Adrenal gland (tissue), 12 donors: Measurements from ENCODE around the gene TSPAN15. TPM values are rescaled to one million over a fixed set of nuclear protein-coding genes. Genes with fewer than 3 reads are reported as not detected.
A peak's percentile ranks its signal among the peaks of the same experiment; 100 is the strongest.

Experiments
- DNase-seq, 7 donors: peaks; one replicate each; pipeline ENCODE4 v3.0.0-alpha.2; 2019 to 2020
- H3K27ac ChIP-seq, 5 donors: fragments of 200-600 bp; sonication (generic) in 4 of 5; 1 replicate in 3 of 5; 2 replicates in 2 of 5; pipeline versions ENCODE4 v1.5.1 to v1.8.0; 2016 to 2020; ENCODE audit warnings: mild to moderate bottlenecking in 1 of 5
- H3K27me3 ChIP-seq: fragments of 200-600 bp; 2 replicates; pipeline ENCODE4 v1.8.0; 2021
- H3K36me3 ChIP-seq, 2 donors: fragments of 200-600 bp; replicated peaks in 1 of 2; 1 replicate in 1 of 2; 2 replicates in 1 of 2; pipeline versions ENCODE4 v1.5.1 to v1.8.0; 2018 to 2022
- H3K4me1 ChIP-seq, 2 donors: fragments of 200-600 bp; replicated peaks in 1 of 2; 1 replicate in 1 of 2; 2 replicates in 1 of 2; pipeline versions ENCODE4 v1.5.1 to v1.8.0; 2018 to 2021
- H3K4me3 ChIP-seq, 4 donors: fragments of 200-600 bp; sonication (generic) in 3 of 4; one replicate each; pipeline ENCODE4 v1.5.1; 2016 to 2018
- H3K9me3 ChIP-seq, 3 donors: fragments of 200-600 bp; sonication (generic) in 1 of 3; replicated peaks in 1 of 3; 1 replicate in 2 of 3; 2 replicates in 1 of 3; pipeline versions ENCODE4 v1.5.1 to v1.8.0; 2016 to 2021
- POLR2A ChIP-seq, 2 donors: fragments of 450-650 bp; IDR thresholded peaks; one replicate each; pipeline ENCODE4 v1.6.1; 2017; ENCODE audit warnings: antibody characterized with exemption in 2 of 2, mild to moderate bottlenecking in 2 of 2, moderate library complexity in 1 of 2
- WGBS, 4 donors: extraction: QIAGEN DNeasy Blood & Tissue Kit in 2 of 4; methylation state at CpG; one replicate each; pipeline versions ENCODE4 v1.1.5 to v1.1.7; 2013 to 2017; 5-methylcytosine and 5-hydroxymethylcytosine counted together
- intact Hi-C, 2 donors: fragments of 100-400 bp; cut with DNase I; formaldehyde crosslinking; loops; one replicate each; pipeline versions ENCODE4 v1.14.1 to v1.15.0; 2022 to 2023
- polyA plus RNA-seq, 3 donors: library from polyadenylated mRNA; stranded (reverse); fragments of 200-250 nt in 2 of 3; fragments of 350-450 nt in 1 of 3; fragmentation: Illumina TruSeq in 1 of 3; extraction: RNeasy Lipid Tissue Mini Kit (QIAGEN cat#74804) in 1 of 3; gene quantifications; one replicate each; pipeline ENCODE4 v1.2.3, GENCODE V29; 2013 to 2014
- total RNA-seq, 9 donors: library from RNA; depleted of rRNA in 4 of 9; stranded (reverse); fragments of >200 nt in 4 of 9; fragments of 120-200 nt in 1 of 9; fragmentation: NEBNext Ultra II Directional in 1 of 9; extraction: Animal tissue kit (Norgen Biotek cat#: 25700) in 1 of 9; gene quantifications; one replicate each; pipeline versions ENCODE4 v1.1.0 to v1.2.4, GENCODE V29; 2013 to 2023
- TF ChIP-seq, protein P1 (sequence below), 6 experiments: fragments of 450-650 bp in 4 of 6; fragments of 200-600 bp in 2 of 6; sonication (generic) in 1 of 6; IDR thresholded peaks; 1 replicate in 5 of 6; 2 replicates in 1 of 6; pipeline versions ENCODE4 v1.5.1 to v1.8.0; 2016 to 2021; ENCODE audit warnings: antibody characterized with exemption in 6 of 6, mild to moderate bottlenecking in 2 of 6, moderate library complexity in 1 of 6
- donor health status: healthy with polysubstance abuse.
- donor health status: Bipolar disorder and iron deficiency.
- donor health status: DM: yes; HTN: yes; CAD: no.
- donor health status: DM: no; HTN: no; CAD: no.
- donor health status: DM: no; HTN: no; CAD: no.
- donor health status: DM: yes; HTN: yes; CAD: no.

Gene TSPAN15
- total and polyA plus RNA-seq, 12 donors = 5.6 to 14.8 (median 10.8) TPM

DNA sequence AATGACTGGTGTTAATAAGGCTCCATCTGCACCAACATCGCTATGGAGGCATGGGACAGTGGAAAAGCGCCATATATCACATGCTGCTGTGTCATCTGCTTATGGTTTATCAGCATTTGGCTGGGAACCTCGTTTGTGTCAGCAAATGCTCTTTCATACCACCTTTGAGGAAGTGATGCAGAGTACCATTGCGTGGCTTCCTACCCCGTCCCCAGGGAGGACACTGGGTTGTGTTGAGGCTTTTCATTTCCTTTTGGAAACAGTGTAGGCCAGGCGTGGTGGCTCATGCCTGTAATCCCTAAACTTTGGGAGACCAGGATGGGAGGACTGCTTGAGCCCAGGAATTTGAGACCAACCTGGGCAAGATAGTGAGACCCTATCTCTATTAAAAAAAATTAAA lies 41.3 kb upstream of the TSPAN15 start:
- H3K36me3 ChIP-seq = no peaks in the 10 kb centered on the region
- DNase-seq = peak; percentile 37 to 83 (median 51)
- no peaks in the 10 kb centered on the region for H3K9me3 ChIP-seq
- intact Hi-C loops = loop anchor here in 1 of 2 donors (5.0 kb wide), 1 partner anchor 97 kb away; no protein-coding TSS in a partner anchor
- TF ChIP-seq, protein P1, sequence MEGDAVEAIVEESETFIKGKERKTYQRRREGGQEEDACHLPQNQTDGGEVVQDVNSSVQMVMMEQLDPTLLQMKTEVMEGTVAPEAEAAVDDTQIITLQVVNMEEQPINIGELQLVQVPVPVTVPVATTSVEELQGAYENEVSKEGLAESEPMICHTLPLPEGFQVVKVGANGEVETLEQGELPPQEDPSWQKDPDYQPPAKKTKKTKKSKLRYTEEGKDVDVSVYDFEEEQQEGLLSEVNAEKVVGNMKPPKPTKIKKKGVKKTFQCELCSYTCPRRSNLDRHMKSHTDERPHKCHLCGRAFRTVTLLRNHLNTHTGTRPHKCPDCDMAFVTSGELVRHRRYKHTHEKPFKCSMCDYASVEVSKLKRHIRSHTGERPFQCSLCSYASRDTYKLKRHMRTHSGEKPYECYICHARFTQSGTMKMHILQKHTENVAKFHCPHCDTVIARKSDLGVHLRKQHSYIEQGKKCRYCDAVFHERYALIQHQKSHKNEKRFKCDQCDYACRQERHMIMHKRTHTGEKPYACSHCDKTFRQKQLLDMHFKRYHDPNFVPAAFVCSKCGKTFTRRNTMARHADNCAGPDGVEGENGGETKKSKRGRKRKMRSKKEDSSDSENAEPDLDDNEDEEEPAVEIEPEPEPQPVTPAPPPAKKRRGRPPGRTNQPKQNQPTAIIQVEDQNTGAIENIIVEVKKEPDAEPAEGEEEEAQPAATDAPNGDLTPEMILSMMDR (IDR thresholded peaks at IDR 0.05) = no peak
- TF ChIP-seq POLR2A (IDR thresholded peaks at IDR 0.05) = no peak
- H3K27ac ChIP-seq = peak overlapping the region in 1 of 5 donors; percentile 93
- WGBS, 4 donors = 55 to 68% (median 61%) methylated on average over 5 to 6 of the region's 6 CpGs
- H3K4me3 ChIP-seq = no peak overlapping the region
- no peaks in the 10 kb centered on the region for H3K27me3 ChIP-seq
- H3K4me1 ChIP-seq = peaks cover 8 to 16% of the 10 kb centered on the region in 2 donors

DNA sequence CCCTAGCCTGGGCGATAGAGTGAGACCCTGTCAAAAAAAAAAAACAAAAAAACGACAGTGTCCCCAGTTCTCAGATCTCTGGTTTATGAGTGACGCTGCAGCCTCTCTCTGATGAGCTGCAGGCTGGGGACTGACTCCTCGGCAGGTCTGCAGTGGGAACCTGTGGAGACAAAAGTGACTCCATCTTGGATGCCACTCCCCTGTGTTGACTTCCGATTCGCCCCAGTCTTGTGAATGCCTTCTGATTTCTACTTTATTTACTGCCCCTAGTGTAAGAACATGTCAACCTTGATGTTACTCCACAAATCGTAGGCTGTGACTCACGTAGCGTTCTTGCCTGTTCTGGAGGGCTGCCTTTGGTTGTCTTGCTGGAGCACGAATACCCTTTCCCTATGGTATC lies 40.8 kb upstream of the TSPAN15 start:
- Histone ChIP-seq H3K4me3 (no peak overlapping the region), H3K27me3 (no peaks in the 10 kb centered on the region), H3K9me3 (no peaks in the 10 kb centered on the region), H3K4me1 (peaks cover 8 to 16% of the 10 kb centered on the region in 2 donors), H3K36me3 (no peaks in the 10 kb centered on the region), H3K27ac (peak overlapping the region in 1 of 5 donors; percentile 93)
- intact Hi-C loops = loop anchor here in 1 of 2 donors (5.0 kb wide), 1 partner anchor 97 kb away; no protein-coding TSS in a partner anchor
- TF ChIP-seq POLR2A (IDR thresholded peaks at IDR 0.05) = no peak
- TF ChIP-seq, protein P1 (IDR thresholded peaks at IDR 0.05) = no peak
- no peak for DNase-seq
- WGBS, 4 donors = 66 to 95% (median 72%) methylated on average over 9 to 10 of the region's 10 CpGs

DNA sequence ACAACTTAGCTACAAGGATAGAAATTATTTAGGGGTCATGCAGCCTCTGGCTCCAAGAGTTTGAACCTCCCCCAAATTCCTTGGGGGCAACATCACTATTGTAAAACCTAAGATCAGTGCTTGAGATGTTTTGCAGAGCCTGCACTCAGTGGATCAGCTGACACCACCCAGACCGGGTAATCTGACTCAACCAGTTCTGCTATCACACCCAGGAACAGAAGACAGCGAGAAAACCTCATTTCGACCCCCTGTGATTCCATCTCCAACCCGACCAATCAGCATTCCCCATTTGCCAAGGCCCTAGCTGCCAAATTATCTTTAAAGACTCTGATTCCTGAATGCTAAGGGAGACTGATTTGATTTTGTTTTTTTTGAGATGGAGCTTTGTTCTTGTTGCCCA lies 39.8 kb upstream of the TSPAN15 start:
- no peak for DNase-seq
- intact Hi-C loops = loop anchor here in 1 of 2 donors (5.0 kb wide), 1 partner anchor 96 kb away; no protein-coding TSS in a partner anchor
- 70 to 85% (median 78%) methylated on average over 4 of the region's 4 CpGs for WGBS, 4 donors

DNA sequence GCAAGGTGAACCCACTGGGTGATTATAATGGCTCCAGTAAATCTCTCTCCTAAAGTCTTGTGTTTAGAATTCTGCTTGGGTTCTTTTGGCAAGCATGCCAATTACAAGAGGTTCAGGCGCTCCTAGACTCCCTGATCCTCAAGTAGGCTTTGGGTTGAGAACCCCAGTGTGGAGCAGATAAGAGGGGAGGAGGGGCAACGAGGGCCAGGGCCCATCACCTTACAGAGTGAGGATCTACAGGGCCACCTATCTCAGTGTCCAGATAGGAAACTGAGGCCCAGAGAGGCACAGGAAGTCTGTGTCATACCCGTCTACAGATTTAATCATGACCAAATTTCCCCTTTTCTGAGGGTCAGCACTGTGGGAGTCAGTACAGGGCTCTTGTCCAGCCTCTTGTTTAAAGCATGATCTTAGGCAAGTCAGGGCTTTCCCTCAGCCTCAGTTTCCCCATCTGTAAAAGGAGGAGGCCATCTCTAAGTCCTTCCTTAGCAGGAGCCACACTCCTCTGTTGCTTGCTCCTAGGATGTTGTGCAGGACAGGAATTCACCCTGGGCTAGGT lies 39.0 kb upstream of the TSPAN15 start:
- TF ChIP-seq, protein P1 (IDR thresholded peaks at IDR 0.05) = no peak
- no peak for TF ChIP-seq POLR2A (IDR thresholded peaks at IDR 0.05)
- intact Hi-C loops = loop anchor here in 1 of 2 donors (5.0 kb wide), 1 partner anchor 95 kb away; no protein-coding TSS in a partner anchor
- WGBS, 4 donors = 65 to 81% (median 78%) methylated on average over 3 of the region's 3 CpGs
- DNase-seq = no peak
- Histone ChIP-seq H3K36me3 (no peaks in the 10 kb centered on the region), H3K27ac (no peak overlapping the region), H3K4me3 (no peak overlapping the region), H3K27me3 (no peaks in the 10 kb centered on the region), H3K9me3 (no peaks in the 10 kb centered on the region), H3K4me1 (peaks cover 8 to 16% of the 10 kb centered on the region in 2 donors)

More for the DNA sequence above, 39.8 kb upstream of the TSPAN15 start:
- TF ChIP-seq POLR2A (IDR thresholded peaks at IDR 0.05) = no peak
- TF ChIP-seq, protein P1 (IDR thresholded peaks at IDR 0.05) = no peak
- Histone ChIP-seq H3K27ac (no peak overlapping the region), H3K4me3 (no peak overlapping the region), H3K4me1 (peaks cover 8 to 16% of the 10 kb centered on the region in 2 donors), H3K9me3 (no peaks in the 10 kb centered on the region), H3K27me3 (no peaks in the 10 kb centered on the region), H3K36me3 (no peaks in the 10 kb centered on the region)
